PFSK-1 (cell line): ENCODE data around the gene AKAP7.

Experiments used
- POLR2AphosphoS5 ChIP-seq: IDR thresholded peaks from 2 replicates; pipeline ENCODE4 v1.6.1; 2012; ENCODE audit warnings: low read depth, mild to moderate bottlenecking, control low read depth, low read length, moderate library complexity
- SIN3A ChIP-seq: IDR thresholded peaks from 2 replicates; pipeline ENCODE4 v1.6.1; 2012; ENCODE audit warnings: mild to moderate bottlenecking, low read length, moderate library complexity, borderline replicate concordance; ENCODE audit not compliant: insufficient read depth
- TAF1 ChIP-seq: IDR thresholded peaks from 2 replicates; pipeline ENCODE4 v1.6.1; 2012; ENCODE audit warnings: low read length, control low read depth, borderline replicate concordance; ENCODE audit not compliant: insufficient read depth

GRCh38 chr6:131244942-131245341 is 109.7 kb downstream of the AKAP7 start:
- TF ChIP-seq TAF1 (no peak), POLR2AphosphoS5 (no peak), SIN3A (no peak)
